ENCODE measurements around the gene SLC25A53.
A peak's percentile ranks its signal among the peaks of the same experiment; 100 is the strongest.

SLC25A53 gene

GRCh38 chrX:104156630-104157529, at the start of gene SLC25A53:
Gene SLC25A53, minus strand, starts transcription at chrX:104157009. Its CDS starts 51,752 bp downstream, at chrX:104105257.
- peak; percentile 90 for DNase-seq

GRCh38 chrX:104205548-104205947, 48.7 kb upstream of the SLC25A53 start:
- DNase-seq, result no peak

GRCh38 chrX:104195489-104196084, 38.8 kb upstream of the SLC25A53 start:
- DNase-seq, result no peak

GRCh38 chrX:104195013-104195412, 38.2 kb upstream of the SLC25A53 start:
- no peak for DNase-seq

- no peak for DNase-seq
Measured at GRCh38 chrX:104193485-104193884, 36.7 kb upstream of the SLC25A53 start.

- DNase-seq, result no peak
Measured at GRCh38 chrX:104189837-104190236, 33.0 kb upstream of the SLC25A53 start.

GRCh38 chrX:104187931-104188330, 31.1 kb upstream of the SLC25A53 start:
- DNase-seq, result no peak

- no peak for DNase-seq
Measured at GRCh38 chrX:104183685-104184084, 26.9 kb upstream of the SLC25A53 start.

- DNase-seq, result no peak
Measured at GRCh38 chrX:104173841-104174240, 17.0 kb upstream of the SLC25A53 start.

GRCh38 chrX:104172788-104173187, 16.0 kb upstream of the SLC25A53 start:
- no peak for DNase-seq

- no peak for DNase-seq
Measured at GRCh38 chrX:104172121-104172520, 15.3 kb upstream of the SLC25A53 start.

GRCh38 chrX:104168127-104168526, 11.3 kb upstream of the SLC25A53 start:
- DNase-seq, result no peak

- no peak for DNase-seq
Measured at GRCh38 chrX:104166735-104167436, 10.1 kb upstream of the SLC25A53 start.

- DNase-seq, result peak; percentile 89
Measured at GRCh38 chrX:104165894-104166734, 9.3 kb upstream of the SLC25A53 start, which contains the start of gene FAM199X. Gene FAM199X, plus strand, starts transcription at chrX:104166453. Its CDS starts 333 bp downstream, at chrX:104166786.

- no peak for DNase-seq
Measured at GRCh38 chrX:104151037-104151436, 5.8 kb downstream of the SLC25A53 start.

GRCh38 chrX:104141087-104141760, 15.6 kb downstream of the SLC25A53 start:
- DNase-seq, result no peak

GRCh38 chrX:104137496-104137895, 19.3 kb downstream of the SLC25A53 start:
- no peak for DNase-seq

- peak; percentile 81 for DNase-seq
Measured at GRCh38 chrX:104136241-104137019, 20.4 kb downstream of the SLC25A53 start.

- no peak for DNase-seq
Measured at GRCh38 chrX:104135677-104136076, 21.1 kb downstream of the SLC25A53 start.

GRCh38 chrX:104134583-104135261, 22.1 kb downstream of the SLC25A53 start:
- DNase-seq, result no peak
